Fibroblast of upper back skin (primary cell): Measurements from ENCODE around the gene ZNF524.
A peak's percentile ranks its signal among the peaks of the same experiment; 100 is the strongest.
"Not testable (repeated sequence)": the region's sequence is repeated elsewhere in the genome, so short reads cannot be mapped to it uniquely, and the experiment has no call there.

Experiments used
- DNase-seq: peaks from one replicate; pipeline ENCODE4 v3.0.0-alpha.2; 2013

The ZNF524 gene, protein sequence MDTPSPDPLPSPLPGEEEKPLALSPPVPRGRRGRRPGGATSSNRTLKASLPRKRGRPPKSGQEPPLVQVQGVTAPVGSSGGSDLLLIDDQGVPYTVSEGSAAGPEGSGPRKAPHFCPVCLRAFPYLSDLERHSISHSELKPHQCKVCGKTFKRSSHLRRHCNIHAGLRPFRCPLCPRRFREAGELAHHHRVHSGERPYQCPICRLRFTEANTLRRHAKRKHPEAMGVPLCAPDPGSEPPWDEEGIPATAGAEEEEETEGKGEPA

DNA sequence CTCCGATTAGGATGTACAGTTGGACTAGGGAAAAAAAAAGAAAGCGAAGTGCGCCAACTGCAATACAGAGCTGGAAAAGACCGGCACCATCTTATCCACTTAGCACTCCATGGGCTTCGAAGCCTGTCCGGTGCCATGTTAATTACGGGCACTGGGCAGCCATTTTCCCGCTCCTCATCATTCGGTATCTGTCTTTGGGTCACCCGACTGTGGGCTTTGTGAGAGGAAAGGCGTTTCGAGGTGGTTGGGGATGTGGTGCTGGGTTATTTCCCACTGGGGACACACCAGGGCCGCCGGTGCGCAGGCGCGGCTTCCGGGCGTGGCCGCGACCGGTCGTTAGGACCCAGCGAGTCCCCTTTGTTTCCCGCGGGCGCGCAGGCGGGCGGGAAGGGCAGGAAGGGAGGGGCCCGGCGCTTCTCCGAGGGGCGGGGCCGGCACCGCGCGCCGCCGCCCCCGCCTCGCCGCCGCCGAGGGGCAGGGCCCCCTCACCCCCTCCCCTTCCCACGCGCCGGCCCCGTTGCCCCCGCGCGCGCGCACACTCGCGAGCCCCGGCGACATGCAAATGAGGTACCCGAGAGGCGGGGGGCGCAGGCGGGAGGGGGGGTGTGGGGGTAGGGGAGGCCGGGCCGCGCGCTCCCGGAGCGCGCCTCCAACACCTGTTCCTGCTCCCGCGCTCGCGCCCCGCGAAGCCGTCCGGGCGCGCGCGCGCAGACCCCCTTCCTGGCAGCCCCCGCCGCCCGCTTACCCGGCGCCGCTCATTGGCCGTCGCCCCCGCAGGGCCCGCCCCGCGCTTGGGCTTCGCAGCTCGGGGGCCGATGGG, at the start of gene ZNF524:
Gene ZNF524, plus strand, starts transcription at position 447 of the 820 bp plus-strand sequence. CDS start 1,825 bp downstream, outside the sequence.
- DNase-seq, result peak; percentile 87

DNA sequence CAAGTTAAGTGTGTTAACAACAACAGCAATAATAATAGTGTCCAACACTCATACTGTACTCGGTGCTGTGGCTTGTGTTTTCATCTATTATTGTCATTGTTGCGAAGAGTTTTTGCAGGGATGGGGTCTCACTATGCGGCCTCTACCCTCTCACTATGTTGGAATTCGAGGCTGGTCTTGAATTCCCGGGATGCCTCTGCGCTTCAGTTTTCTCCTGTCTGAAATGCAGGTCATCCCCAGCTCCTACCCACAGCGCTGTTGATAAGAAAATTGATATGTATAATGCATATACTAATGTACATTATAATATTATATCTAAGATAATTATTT, 49.8 kb upstream of the ZNF524 start:
- peak; percentile 28 for DNase-seq

DNA sequence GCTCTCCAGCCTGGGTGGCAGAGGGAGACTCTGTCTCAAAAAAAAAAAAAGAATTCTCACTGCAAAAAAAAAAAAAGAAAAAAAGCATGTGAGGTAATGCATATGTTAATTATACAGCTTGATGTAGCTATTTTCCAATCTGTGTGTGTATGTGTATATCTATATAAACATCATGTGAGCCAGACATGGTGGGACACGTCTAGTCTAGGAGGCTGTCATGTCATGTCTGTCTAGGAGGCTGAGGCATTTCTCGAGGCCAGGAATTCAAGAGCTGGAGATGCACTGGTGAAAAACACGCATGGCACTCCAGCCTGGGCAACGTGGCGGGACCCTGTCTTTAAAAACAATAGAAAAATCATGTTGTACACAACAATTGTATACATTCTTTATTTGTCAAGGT, 47.9 kb upstream of the ZNF524 start:
- no peak for DNase-seq

DNA sequence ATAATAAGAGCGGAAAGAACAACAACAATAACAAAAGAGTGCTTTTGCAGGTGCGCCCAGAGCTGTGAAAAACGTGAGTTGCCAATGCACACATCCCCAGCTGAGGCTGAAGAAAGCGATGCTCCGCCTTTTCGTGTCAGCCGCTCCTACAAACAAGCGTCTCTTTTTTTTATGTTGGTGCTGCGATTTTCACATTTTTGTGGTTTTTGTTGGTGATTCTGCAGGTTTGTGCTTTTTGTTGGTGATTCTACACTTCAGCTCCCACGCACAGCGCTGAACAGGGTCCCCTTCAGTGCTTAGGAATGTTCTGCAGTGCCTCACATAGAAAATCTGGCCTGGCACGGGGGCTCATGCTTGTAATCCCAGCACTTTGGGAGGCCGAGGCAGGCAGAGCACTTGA, 47.5 kb upstream of the ZNF524 start:
- peak; percentile 86 for DNase-seq

DNA sequence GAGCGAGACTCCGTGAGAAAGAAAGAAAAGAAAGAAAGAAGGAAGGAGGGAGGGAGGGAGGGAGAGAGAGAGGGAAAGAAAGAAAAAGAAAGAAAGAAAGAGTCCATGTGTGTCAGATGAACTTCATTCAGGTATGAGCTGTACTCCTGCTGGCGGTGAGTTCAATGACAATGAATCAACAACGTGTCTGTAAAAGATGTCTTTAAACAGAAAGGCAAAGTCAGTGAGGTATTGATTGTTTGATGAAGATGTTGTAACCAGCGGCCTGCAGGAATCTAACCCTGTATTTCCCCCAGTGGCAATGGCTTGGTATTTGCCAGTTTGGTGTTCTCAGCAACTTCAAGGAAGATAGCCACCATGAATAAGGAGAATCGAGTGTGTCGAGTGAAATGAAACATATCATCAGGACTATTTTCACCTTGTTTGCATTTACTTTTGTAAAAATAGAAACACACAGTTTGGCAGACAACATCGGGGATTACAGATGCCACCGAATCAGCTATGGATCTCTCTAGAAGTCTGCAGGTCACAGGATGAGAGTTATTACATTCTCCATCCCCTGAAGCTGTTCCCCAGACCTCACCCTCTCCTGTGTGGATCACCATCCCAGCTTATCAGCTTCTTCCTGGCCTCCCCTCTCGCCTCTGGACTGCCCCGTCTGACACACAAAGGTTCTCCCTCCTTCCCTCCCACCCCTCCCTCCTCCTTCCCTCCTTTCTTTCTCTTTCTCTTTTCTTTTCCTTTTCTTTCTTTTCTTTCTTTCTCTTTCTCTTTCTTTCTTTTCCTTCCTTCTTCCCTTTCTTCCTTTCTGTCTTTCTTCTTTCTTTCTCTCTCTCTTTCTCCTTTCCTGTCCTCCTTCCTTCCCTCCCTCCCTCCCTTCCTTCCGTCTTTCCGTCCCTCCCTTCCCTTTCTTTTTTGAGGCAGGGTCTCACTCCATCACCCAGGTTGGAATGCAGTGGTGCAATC, 46.6 kb upstream of the ZNF524 start:
- DNase-seq, result no peak

DNA sequence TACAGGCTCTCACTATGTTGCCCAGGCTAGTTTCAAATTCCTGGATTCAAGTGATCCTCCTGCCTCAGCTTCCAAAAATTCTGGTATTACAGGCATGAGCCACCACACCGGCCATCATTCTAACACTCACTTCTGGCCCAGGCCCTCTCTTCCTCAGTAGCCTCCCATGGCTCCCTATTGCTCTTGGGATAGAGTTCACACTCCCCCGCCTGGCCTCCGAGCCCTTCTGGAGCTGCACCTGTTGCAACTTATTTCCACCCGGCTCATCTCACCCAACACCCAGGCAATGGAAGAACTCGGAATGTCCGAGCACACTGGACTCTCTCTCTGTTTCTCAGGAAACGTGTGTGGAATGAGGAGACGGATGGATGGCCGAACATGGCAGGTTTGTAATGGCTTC, 45.8 kb upstream of the ZNF524 start:
- no peak for DNase-seq

DNA sequence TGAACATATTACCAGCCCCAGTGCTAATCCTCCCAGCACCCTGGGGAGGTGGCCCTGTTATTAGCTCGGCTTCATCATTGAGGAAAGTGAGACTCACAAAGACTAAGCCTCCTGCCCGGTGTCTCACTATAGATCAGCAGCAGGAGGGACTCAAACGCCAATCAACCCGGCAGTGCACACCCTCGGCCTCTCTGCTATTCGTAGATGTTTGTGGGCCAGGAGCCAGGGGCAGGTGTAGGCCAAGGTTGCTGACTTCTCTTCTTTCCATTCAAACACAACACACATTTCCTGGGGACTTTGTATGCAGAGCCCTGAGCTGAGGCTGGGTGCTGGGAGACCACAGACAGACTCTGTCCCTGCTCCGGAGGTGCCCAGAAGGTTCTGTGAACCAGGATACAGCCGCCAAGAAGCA, 45.3 kb upstream of the ZNF524 start:
- no peak for DNase-seq

DNA sequence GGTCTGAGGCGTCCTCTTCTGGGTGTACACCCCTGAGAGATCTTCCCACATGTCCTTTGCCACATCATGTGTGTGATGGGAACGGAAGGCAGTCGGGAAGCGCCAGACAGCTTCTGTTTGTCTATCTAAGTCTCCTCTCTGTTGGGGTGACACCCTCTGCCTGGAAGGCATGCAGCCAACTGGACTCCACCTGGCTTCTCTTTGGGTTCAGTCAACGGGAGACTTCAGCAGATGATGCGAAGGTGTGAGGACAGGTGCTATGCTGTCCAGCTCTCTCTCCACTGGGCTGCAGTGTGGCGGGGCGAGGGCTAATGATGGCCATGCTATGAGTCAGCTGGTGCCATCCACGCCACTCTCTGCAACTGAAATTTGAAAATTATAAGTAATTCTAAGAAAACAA, 40.4 kb upstream of the ZNF524 start:
- no peak for DNase-seq

DNA sequence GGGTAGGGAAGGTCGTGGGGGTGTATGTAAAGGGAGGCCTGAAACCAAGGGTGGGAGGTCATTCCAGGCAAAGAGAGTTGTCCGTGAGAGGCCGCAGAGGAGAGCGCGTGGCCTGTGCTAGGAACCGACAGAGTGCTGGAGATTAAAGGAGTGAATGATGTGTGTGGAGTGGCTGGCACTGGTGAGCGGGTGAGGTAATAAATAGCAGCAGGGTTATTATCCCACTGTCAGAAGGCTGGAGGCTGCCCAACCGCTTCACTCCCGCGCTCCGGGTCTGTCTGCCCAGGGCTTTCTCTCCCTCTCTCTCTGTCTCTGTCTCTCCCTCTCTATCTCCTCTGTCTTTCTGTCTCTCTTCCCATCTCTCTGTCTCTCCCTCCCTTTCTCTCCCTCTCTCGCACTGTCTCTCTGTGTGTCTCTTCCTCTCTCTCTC, 36.8 kb upstream of the ZNF524 start:
- no peak for DNase-seq

DNA sequence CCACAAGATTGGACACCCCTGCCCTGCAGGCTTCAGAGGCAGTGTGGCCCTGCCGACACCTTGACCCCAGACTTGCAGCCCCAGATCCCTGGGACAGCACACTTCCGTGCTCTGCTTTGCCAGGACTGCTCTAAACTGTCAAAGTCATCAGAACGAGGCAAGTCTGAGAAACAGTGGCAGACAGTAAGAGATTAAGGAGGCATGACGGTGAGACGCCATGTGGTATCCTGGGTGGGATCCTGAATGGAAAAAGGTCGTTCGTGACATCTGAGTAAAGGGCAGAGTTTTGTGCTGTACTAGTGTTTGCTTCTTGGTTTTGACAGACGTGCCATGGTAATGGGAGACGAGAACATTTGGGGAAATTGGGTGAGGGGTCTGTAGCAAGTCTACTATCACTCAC, 33.3 kb upstream of the ZNF524 start:
- DNase-seq, result no peak

DNA sequence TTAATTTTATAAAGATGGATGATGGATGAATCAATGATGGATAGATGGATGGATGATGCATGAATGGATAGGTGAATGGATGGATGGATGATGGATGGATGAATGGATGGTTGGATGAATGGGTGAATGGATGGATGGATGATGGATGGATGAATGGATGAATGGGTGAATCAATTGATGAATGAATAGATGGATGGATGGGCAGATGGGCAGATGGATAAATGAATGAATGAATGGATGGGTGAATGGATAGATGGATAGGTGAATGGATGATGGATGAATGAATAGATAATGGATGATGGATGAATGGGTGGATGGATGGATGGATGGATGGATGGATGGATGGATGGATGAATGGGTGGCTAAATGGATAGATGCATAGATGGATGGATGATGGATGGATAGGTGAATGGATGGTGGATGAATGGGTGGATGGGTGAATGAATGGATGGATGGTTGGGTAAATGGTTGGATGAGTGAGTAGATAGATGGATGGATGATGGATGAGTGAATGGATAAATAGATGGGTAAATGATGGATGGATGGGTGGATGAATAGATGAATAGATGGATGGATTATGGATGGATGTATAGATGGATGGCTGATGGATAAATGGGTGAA, 32.3 kb upstream of the ZNF524 start:
- DNase-seq, result no peak

DNA sequence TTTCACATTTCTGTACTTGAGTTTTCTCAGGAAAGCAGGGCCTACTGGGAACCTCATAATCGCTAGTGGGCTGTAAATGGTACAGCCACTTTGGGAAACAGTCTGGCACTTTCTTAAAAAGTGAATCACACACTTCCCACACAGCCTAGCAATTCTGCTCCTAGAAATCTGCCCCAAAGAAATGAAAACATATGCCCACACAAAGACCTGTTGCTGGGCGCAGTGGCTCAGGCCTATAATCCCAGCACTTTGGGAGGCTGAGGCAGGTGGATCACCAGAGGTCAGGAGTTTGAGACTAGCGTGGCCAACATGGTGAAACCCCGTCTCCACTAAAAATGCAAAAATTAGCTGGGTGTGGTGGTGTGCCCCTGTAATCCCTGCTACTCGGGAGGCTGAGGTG, 30.6 kb upstream of the ZNF524 start:
- DNase-seq, result not testable (repeated sequence)

DNA sequence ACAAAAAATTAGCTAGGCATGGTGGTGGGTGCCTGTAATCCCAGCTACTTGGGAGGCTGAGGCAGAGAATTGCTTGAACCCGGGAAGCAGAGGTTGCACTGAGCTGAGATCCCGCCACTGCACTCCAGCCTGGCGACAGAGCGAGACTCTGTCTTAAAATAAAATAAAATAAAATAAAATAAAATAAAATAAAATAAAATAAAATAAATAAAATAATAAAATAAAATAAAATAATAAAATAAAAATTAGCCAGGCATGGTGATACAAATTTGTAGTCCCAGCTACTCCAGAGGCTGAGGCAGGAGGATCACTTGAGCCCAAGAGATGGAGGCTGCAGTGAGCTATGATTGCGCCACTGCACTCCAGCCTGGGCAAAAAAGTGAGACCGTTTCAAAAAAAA, 26.2 kb upstream of the ZNF524 start:
- DNase-seq, result not testable (repeated sequence)

DNA sequence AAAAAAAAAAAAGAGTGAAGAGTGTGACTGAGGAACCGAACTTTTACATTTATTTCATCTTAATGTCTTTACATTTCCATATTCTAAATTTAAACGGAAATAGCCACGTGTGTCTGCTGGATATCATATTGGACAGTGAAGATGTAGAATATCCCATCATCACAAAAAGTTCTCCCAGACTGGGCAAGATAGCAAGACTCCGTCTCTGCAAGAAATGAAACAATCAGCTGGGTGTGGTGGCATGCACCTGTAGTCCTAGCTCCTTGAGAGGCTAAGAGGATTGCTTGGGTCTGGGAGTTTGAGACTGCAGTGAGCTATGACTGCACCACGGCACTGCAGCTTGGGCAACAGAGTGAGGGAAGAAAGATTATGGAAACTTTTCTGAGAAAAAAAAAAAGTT, 23.3 kb upstream of the ZNF524 start:
- no peak for DNase-seq

DNA sequence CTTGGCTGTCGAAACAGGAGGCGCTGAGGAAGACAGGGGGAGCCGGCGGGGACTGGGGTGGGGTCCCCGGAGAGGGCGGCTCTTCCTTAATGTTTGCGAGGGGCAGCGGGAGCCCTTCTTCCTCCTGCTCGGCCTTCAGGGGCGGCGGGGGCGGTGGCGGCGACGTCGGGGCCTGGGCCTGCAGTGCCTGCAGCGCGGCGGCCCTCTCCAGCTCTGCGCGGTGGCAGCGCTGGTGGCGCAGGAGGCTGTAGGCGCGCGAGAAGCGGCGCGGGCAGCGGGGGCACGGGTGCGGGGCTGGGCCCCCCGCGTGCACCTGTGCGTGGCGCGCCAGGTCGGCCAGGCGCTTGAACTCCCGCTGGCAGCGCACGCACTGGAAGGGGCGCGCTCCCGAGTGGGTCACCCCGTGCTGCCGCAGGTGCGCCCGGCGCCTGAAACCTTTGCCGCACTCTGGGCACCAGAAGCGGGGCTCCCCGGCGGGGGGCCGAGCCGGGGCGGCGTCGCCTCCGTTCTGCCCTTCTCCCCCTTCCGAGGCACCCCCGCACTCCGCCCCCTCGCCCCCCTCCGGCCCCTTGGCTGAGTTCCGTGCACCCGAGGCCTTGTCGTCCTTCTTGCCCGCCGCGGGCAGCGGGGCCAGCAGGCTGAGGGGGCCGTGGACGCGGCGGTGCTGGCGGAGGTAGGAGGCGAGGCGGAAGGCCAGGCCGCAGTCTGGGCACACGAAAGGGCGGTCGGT, 21.9 kb upstream of the ZNF524 start:
- DNase-seq, result no peak

DNA sequence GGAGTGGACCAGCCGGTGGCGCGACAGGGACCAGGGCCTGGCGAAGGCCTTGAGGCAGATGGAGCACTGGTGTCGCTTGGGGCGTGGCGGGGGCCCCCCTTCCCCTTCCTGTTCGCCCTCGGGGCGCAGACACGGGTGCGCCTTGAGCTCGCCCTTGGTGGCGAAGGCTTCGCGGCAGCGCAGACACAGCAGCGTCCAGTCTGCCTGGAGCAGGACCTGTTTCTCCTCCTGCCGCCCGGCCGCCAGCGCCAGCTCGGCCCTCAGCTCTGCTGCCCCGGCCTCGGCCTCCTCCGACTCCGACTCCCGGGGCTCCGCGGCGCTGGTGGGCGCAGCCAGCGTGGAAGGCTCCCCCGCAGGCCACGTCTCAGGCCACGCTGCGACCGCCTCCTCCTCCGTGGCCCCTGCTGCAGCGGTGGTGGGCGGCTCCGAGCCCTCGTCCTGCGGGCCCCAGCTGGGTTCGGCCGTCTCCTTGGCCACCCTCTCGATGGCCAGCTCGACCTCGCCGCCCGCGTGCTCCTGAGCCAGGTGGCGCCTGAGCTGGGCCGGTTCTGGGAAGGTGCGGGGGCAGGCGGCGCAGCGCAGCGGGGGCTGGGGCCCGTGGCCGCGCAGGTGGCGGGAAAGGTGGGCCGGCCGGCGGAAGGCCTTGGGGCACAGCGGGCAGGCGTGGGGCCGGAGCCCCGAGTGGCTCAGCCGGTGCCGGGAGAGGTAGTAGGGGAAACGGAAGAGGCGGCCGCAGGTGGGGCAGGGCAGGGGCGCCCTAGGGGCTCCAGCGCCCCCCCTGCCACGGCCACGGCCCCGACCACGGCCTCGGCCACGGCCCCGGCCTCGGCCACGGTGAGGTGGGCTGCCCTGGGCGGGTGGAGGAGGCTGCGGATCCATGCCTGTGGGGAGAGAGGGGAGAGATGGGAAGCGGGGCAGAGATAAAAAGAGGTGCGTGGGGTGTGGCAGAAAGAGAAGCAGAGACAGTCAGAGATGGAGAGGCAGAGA, 21.0 kb upstream of the ZNF524 start:
- DNase-seq, result no peak

DNA sequence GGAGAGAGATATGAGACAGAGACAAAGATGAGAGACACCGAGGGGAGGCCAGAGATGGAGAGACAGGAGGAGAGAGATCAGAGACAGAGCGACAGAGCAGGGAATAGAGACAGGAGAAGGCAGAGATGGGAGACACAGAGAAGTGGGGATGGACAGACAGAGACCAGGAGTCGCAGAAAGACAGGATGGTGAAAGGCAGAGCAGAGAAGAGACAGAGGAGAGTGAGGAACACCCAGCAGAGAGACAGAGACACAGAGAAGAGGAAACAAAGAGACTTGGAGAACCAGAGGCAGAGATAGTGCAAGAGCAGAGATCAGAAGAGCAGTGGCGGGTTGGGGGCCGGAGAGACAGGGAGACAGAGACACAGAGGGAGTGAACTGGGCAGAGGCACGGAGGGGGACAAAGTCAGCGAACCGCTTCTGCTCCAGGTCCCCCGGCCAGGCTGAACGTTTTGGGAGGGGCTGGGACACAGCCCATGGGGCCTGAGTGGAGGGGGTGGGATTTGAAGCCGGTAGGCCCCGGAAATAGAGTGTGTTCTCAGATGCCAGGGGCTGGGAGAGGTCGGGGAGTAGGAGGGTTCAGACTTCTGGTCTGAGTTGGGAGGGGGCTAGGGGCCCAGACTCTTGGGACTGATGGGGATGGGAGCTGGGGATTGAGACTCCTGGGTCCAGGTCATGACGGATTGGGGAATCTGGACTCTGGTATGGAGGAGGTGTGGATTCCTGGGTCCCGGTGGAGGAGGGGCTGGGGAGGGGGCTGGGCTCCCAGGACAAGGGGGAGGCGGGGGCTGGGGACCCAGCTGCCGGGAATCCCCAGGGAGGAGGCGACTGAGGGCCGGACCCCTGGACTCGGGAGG, 20.1 kb upstream of the ZNF524 start:
- DNase-seq, result peak; percentile 39

DNA sequence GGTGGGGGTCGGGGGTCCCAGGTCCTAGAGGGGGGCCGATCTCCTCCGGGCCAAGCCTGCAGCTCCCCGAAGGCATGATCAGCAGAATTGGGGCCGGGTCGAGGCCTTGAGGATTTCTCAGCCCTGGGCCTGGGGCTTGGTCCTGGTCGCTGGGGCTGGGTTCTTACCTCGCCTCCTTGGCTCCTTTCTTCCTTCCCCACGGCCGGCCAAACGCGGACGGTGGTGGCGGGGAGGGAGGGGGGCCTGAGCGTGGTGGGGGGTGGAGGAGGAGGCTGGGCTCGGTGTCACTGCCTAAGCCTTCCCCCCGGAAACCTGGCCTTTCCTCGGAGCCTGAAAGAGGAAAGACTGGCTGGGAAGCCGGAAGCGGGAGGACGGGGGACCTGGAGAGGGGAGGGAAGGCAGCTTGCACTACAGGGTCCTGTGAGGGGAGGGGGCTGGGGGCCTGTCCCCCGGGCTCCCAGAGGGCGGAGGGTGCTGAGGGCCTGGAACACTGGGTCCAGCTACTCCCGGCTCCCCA, 19.4 kb upstream of the ZNF524 start, which contains the start of gene ZNF579:
Gene ZNF579, minus strand, starts transcription at position 221 of the 517 bp plus-strand sequence. CDS start 1,209 bp downstream, outside the sequence.
- DNase-seq, result peak; percentile 88

DNA sequence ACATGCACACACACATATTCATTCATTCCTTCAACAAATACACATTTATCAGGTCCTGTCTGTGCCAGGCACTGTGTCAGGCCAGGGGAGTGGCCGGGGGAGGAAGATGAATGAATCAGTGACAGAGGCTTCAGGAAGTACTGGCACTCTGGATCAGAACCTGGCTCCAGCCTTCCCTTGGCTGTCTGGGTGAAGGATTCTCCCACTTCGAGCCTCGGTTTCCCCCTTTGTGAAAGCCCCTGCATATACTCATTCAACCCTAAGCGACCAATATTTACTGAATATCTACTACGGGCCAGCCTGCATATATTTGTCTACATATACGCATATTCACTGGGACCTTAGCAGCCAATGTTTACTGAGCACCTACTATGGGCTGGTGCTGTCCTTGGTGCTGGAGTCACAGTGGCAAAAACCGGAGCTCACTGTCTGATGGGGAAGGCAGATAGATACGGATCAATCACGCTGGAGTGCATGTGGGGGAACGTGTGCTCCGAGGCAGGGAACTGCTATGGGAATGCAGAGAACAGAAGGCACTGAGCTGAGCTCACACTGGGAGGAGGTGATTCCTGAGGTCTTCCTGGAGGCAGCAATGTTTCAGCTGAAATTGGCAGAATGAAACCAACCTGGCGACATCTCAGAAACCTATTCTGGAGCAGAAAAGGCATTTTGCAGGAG, 18.8 kb upstream of the ZNF524 start:
- DNase-seq, result no peak
